Activated naive CD4-positive, alpha-beta T cell treated with Interleukin-2 at 50 U/mL for 16 hours (primary cell): ENCODE data around the gene CARD14.
"Not testable (repeated sequence)": the region's sequence is repeated elsewhere in the genome, so short reads cannot be mapped to it uniquely, and the experiment has no call there.

ENCODE experiments used
- DNase-seq: peaks from one replicate; pipeline ENCODE4 v3.0.0-alpha.2; 2020

CARD14 gene

GRCh38 chr17:80151333-80151732 lies 18.5 kb upstream of the CARD14 start:
- DNase-seq = no peak

- no peak for DNase-seq
Measured at GRCh38 chr17:80152081-80152702, 17.6 kb upstream of the CARD14 start.

GRCh38 chr17:80153004-80153403 lies 16.8 kb upstream of the CARD14 start:
- DNase-seq = no peak

- DNase-seq = no peak
Measured at GRCh38 chr17:80154166-80154565, 15.7 kb upstream of the CARD14 start.

GRCh38 chr17:80155600-80155999 lies 14.2 kb upstream of the CARD14 start:
- not testable (repeated sequence) for DNase-seq

- no peak for DNase-seq
Measured at GRCh38 chr17:80158846-80159245, 11.0 kb upstream of the CARD14 start.

GRCh38 chr17:80160536-80160935 lies 9.3 kb upstream of the CARD14 start:
- no peak for DNase-seq

GRCh38 chr17:80163336-80163735 lies 6.5 kb upstream of the CARD14 start:
- DNase-seq = no peak

- no peak for DNase-seq
Measured at GRCh38 chr17:80164185-80164584, 5.6 kb upstream of the CARD14 start.

- no peak for DNase-seq
Measured at GRCh38 chr17:80166446-80166845, 3.4 kb upstream of the CARD14 start.

- no peak for DNase-seq
Measured at GRCh38 chr17:80168371-80168770, 1.5 kb upstream of the CARD14 start.

- no peak for DNase-seq
Measured at GRCh38 chr17:80169107-80169506, 723 bp upstream of the CARD14 start.

- no peak for DNase-seq
Measured at GRCh38 chr17:80171681-80172080, 1.9 kb downstream of the CARD14 start.

- DNase-seq = no peak
Measured at GRCh38 chr17:80173126-80173525, 3.3 kb downstream of the CARD14 start.

- DNase-seq = no peak
Measured at GRCh38 chr17:80173916-80174315, 4.1 kb downstream of the CARD14 start.

GRCh38 chr17:80176757-80177156 lies 6.9 kb downstream of the CARD14 start:
- no peak for DNase-seq

- DNase-seq = no peak
Measured at GRCh38 chr17:80177986-80178595, 8.3 kb downstream of the CARD14 start.

GRCh38 chr17:80180192-80180591 lies 10.4 kb downstream of the CARD14 start:
- no peak for DNase-seq

- DNase-seq = no peak
Measured at GRCh38 chr17:80181431-80181830, 11.6 kb downstream of the CARD14 start.

- DNase-seq = no peak
Measured at GRCh38 chr17:80182118-80182844, 12.5 kb downstream of the CARD14 start.

GRCh38 chr17:80182845-80183223 lies 13.0 kb downstream of the CARD14 start:
- DNase-seq = no peak

GRCh38 chr17:80183581-80184422 lies 14.0 kb downstream of the CARD14 start:
- no peak for DNase-seq

GRCh38 chr17:80184423-80184714 lies 14.5 kb downstream of the CARD14 start:
- DNase-seq = no peak

- no peak for DNase-seq
Measured at GRCh38 chr17:80185968-80186367, 16.1 kb downstream of the CARD14 start.
